GM18508 (cell line): ENCODE results near the gene SLC35D3.
"Not testable (repeated sequence)": the region's sequence is repeated elsewhere in the genome, so short reads cannot be mapped to it uniquely, and the experiment has no call there.

Source experiments
- ATAC-seq: cut with Tn5 transposase; IDR thresholded peaks from one replicate; pipeline ENCODE4 v1.9.1; 2021; ENCODE audit warnings: moderate number of reproducible peaks; ENCODE audit not compliant: insufficient read depth, unreplicated experiment

Gene SLC35D3

DNA sequence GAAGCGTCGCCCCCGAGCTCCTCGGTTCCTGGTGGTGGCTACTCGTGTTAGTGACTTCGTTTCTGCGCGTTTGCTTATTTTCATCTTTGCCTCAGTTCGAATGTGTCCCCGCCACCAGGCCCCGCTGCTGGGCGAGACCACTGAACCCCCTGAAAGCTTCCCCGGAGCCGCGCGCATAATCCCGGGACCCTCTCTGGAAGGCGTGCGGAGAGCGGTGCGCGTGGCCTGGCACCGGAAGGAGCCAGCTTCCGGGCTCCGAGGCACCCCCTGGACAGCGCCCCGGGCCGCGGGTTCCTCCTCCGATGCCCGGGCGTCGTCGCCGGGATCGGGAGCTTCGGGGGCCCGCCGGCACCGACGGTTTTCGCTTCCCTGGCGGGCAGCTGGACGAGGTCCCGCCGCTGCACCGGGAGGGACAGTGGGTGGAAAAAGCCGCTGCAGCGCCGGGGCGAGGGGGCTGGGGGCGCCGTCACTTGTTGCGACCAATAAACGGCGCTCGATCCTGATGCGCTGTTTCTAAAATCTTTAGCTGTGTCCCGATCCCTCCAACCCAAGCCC lies 643 bp upstream of the SLC35D3 start:
- ATAC-seq, result no peak

DNA sequence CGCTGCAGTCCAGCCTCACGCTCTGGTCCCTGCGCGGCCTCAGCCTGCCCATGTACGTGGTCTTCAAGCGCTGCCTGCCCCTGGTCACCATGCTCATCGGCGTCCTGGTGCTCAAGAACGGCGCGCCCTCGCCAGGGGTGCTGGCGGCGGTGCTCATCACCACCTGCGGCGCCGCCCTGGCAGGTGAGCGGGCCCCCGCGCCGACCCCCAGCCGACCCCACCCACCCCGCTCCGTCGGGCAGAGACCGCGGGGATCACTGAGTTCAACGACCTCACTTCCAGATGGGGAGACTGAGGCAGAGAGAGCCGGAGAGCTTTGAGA lies 545 bp downstream of the SLC35D3 start:
- ATAC-seq, result no peak

DNA sequence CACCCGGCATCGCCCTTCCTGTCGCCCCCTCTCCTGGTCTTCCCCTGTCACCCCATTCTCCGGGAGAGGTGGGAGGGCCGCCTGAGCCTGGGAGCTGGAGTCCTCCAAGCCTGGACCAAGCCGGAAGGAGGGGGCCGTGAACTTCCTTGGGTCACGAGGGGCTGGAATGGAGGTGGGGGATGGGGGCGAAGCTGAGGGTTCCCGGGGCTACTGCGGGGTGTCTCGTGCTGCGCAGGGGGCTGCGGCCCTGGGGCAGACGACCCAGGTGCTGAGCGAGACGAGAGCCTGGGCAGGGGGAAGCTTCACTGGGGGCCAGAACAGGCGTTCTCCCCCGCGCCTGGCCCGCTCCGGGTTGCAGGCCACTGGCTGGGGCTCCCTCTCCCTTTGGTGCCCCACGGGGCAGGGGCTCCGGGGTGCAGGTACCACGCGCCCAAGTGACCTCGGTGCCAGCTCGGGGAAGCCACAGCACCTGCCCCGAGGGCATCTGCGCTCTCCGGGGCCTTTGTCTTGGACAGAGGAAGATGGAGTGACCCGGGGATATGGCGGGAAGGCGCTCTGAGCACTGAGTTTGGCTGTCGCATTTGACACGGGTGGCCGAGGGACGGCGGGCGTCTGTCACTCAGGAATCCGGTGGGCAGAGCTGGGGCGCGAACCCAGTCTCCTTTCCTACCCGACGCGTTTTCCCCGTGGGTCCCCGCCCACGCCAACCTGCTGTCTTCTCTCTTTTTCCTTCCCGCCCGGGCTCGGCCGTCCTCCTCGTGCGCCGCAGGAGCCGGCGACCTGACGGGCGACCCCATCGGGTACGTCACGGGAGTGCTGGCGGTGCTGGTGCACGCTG lies 1.2 kb downstream of the SLC35D3 start:
- no peak for ATAC-seq

DNA sequence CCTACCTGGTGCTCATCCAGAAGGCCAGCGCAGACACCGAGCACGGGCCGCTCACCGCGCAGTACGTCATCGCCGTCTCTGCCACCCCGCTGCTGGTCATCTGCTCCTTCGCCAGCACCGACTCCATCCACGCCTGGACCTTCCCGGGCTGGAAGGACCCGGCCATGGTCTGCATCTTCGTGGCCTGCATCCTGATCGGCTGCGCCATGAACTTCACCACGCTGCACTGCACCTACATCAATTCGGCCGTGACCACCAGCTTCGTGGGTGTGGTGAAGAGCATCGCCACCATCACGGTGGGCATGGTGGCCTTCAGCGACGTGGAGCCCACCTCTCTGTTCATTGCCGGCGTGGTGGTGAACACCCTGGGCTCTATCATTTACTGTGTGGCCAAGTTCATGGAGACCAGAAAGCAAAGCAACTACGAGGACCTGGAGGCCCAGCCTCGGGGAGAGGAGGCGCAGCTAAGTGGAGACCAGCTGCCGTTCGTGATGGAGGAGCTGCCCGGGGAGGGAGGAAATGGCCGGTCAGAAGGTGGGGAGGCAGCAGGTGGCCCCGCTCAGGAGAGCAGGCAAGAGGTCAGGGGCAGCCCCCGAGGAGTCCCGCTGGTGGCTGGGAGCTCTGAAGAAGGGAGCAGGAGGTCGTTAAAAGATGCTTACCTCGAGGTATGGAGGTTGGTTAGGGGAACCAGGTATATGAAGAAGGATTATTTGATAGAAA lies 2.0 kb downstream of the SLC35D3 start:
- ATAC-seq, result no peak

DNA sequence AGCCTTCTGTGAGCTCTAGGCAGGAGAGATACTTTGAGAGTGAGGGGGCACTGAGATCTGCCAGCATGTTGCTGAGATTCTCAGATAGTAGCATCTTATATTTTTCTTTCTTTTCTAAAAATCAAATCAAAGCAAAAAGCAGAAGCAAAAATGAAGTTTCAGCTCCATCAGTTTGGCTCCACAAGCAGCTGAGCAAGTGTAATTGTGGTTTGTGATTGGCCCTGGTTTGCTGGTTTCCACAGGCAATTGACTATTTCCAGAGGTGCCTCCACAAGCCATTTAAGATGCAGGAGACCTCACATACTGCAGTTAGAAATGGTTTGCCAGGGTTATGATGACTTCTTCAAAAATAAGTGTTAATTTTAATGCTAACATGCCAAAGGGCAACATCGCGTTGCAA lies 4.3 kb downstream of the SLC35D3 start:
- no peak for ATAC-seq

DNA sequence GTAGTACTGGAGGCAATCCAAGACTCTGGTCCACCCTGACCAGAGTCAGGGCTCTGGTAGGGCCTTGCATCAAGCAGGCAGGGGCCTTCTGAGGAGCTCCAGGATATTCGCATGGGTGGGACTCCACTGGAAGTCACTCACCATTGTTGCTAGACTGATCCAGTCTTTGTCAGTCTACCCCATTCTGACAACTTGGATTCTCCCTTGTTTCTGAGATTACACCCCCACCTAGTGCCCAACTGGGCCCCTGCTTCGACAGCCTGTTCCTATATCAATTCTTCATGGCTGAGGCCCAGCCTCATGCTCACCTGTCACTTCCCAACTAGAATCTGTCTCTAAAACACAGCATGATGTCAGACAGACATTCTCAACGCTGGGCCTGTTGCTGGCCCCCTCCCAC lies 5.2 kb downstream of the SLC35D3 start:
- no peak for ATAC-seq

DNA sequence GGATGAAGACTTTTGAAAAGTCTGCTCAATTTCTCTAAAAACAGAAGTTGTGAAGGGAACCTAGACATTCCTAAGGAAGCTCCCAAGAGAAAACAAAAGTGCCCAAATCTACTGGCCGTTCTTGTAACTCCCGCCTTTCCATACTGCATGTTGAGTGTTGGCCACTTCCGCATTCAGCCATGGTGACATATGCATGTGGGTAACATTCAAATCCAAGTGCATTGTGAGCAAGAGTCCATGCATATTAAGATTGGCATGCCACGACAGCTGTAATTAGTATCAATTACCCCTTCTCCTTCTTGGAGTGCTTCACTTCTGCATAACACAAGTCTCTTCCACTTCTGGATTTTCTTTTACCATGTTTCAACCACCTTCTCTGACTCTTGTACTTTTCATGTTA lies 8.4 kb downstream of the SLC35D3 start:
- ATAC-seq, result no peak

DNA sequence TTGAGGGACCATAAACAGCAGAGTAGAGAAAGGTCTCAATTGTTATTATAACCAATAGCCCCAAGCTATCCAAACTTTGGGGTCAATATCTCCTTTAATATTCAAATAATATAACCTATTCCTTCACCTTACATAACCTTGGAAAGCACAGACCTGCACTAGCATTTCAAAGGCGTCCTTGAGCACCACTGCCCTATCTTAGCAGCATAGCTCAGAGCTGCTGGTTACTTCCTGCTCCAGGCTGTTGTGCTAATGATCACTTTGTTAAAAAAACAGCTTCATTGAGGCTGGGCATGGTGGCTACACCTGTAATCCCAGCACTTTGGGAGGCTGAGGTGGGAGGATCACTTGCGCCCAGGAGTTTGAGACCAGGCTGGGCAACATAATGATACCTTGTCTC lies 10.5 kb downstream of the SLC35D3 start:
- no peak for ATAC-seq

DNA sequence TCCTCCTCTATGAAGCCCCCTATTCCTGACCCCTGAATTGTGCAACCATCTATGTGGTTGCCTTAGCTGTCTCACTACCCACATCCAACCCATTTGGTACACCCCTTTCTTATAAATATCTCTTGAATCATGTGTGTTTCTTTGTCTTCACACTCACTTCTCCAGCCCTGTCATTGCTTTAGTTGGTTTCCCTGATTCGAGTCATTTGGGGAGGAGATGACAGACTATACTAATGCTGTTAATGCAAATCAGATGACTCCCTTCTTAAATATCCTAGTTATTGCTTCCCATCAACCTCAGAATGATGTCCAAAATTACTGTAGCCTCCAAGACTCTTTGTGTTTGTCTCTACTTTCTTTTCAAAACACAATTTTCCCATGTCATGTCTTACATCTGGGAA lies 23.0 kb downstream of the SLC35D3 start:
- ATAC-seq, result no peak

DNA sequence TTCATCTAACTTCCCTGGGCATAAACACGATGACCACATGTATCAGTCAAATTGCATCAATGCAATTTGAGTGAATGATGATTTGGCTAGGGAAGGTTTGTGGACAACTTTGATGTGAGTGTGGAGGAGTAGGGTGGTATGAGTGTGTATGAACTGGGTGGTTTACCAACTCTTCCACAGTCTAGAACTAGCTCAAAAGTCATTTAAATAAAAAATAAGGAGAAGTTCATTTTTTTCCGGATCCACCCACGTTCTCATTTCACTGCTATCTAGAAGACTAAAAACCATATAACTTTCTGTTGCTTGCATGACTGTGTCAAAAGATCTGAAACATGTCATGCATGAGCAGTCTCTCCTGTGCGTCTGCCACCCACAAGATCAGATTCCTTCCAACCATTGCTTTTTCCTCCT lies 23.6 kb downstream of the SLC35D3 start:
- ATAC-seq, result no peak

DNA sequence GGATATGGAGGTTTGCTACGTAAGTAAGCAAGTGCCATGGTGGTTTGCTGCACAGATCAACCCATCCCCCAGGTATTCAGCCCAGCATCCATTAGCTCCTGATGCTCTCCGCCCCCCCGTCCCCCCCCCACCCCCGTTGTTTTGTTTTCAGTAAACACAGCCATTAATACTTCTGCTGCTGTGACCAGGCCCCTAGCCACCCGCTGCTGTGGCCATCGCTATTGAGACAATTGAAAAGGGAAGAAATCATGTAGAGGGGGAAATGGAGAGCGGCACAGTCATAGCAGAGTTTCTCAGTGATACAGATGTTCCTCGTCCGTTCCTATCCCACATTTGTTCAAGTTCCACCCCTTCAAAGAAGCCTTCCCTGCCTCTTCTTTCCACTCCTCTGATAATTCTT lies 24.9 kb downstream of the SLC35D3 start:
- no peak for ATAC-seq

DNA sequence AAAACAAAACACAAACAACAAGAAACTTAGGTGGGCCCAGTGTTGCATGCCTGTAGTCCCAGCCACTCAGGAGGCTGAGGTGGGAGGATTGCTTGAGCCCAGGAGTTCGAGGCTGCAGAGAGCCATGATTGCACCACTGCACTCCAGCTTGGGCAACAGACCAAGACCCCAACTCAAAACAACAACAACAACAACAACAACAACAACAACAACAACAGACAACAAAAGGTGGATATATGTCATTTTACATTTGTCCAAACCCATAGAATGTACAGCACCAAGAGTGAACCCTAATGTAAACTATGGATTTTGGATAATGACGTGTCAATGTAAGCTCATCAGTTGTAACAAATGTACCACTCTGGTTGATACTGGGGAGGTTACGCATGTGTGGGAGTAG lies 27.9 kb downstream of the SLC35D3 start:
- ATAC-seq, result not testable (repeated sequence)

DNA sequence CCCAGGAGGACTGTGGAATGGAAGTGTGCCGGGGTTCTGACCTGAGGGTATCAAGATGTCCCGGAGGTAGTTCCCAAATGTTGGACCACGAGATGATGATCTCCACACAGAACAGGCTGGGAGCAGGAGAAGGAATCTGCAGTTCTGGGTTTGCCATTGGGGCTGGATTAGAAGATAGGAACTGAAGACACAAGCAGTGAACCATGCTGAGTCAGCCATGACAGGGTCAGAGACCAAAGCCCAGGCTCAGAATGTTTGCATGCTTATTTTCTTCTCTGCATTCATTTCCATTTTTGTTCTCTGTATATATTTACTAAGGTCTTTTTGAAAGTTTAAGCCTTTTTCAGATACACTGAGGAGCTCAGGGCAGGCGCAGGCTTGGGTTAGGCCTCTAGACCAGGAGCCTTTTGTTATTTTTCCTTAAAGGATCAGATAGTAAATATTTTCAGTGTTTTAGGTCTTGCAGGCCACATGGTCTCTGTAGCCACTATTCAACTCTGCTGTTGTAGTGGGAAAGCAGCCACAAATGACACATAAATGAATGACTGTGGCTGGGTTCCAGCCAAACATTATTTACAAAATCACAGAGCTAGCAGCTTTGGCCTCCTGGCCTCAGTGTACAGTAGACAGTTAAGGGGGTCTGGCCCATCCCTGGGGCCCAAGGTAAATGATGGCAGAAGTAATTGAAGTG lies 28.5 kb downstream of the SLC35D3 start:
- ATAC-seq, result no peak

DNA sequence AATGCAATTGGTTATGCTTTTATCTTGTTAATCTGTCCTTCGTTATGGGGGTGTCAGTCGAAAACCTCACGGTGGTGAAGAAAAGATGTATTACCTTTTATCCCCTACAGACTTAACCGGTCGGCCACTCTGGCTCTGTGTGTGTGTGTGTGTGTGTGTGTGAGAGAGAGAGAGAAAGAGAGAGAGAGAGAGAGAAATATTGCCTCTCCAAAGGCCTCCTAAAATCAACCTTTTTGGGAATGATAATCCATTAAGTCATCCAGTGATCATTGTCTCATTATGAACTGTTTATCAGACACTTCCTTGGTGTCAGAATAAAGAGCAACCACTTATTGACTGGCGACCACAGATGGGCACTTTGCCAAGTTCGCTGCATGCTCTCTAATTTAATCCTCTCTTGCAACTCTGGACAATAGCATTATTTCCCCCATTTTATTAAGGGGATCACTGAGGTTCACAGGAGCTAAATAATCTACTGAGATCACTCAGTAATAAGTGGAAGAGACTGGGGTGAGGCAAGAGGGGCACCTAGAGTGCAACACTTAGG lies 30.7 kb downstream of the SLC35D3 start:
- no peak for ATAC-seq

DNA sequence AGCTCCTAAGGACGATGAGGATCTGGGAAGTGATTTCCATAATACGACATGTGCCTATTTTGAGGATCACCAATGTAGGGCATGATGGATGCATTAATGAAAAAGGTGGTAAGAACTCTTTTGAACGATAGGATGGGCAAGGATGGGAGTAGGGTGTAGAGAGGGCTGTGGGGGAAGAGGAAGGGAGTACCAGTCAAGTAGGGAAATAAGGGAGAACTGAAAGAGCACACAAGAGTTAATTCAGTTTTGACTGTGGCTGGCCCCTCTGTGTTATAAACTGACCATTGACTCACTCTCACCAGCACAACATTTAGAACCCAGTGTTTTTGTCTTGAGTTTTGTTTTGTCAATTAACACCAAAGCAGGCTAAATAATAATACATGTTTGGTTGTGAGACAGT lies 33.0 kb downstream of the SLC35D3 start:
- ATAC-seq, result no peak

DNA sequence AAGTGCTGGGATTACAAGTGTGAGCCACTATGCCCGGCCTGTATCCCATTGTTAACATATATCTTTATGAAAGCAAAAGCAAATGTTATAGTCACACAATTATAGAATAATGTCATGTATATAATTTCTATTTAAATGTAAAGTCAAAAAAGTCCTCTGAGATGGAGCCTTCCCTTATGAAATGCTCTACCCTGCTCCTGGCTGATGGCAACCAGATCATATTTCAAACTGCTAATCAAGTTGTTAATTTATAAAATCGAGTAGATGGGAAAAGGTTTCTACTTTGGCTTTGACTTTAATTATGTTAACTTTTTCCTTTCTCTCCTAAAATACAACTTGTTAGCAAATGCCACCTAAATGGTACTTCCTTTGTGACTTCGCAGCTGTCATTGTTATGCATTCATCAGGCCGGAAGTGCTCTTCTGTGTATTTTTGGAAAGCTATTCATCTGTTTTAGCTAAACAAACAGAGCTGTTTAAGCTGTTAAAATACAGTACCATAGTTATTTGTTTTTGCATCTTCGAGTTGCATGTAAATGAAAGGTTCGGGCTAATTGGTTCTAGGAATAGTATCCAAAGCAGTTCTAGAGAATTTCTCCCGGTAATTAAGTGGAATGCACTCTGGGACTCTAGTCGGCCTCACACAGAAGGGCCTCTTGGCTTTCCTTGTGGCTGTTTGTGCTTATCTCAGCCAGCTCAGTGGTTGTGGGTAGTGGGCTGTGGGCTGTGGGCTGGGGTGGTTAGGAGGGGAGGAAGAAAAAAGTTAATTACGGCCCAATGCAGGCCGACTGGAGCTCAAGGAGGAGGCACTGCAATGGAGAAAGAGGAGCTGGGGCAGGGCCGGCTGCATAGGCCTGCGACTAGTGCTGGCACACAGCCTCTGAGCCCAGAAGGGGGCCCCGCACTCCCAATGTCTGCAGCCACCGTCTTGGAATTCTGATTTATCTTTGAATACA lies 34.8 kb downstream of the SLC35D3 start:
- ATAC-seq, result no peak

DNA sequence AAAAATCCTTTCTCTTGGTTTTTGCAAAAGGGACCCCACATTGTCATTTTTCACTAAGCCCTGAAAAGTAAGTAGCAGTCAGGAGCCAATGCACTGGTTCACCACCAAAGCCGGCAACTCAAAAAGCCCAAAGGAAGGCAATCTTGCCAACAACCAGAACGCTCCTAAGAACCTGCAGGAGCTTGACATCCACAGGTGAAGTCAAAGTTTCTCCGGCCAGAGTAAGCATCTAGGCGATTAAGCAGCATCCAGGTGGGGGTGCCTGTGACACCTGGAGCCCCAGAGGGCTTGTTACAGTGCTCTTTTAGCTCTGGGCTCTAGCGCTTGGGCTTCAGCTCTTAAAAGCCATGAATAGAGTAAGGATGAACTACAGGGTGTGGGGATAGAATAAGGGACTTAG lies 36.1 kb downstream of the SLC35D3 start:
- no peak for ATAC-seq

DNA sequence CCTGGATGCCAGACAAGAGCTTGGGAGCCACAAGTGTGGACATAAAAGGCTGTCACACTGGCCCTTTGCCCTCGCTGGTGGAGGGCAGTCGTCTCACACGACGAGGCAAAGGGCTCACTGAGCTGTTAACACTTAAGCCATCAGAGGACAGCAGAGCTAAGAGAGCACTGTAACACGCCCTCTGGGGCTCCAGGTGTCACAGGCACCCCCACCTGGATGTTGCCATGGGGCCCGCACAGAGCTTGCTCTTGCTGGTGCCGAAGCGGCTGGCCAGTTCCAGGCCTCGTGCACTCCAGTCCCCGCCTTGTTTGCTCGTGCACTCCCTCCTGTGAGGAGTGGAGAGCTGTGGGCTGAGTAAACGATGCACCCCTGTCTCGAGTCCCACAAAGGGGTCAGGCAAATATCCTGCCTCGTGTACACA lies 37.4 kb downstream of the SLC35D3 start:
- ATAC-seq, result no peak

DNA sequence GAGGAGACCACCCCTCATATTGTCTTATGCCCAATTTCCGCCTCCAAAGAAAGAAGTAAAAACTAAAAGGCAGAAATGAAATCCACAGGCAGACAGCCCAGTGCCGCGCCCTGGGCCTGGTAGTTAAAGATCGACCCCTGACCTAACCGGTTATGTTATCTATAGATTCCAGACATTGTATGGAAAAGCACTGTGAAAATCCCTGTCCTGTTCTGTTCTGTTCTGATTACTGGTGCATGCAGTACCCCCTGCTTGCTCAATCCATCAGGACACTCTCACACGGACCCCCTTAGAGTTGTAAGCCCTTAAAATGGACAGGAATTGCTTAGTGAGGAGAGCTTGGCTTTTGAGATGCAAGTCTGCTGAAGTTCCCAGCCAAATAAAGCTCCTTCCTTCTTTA lies 37.8 kb downstream of the SLC35D3 start:
- ATAC-seq, result not testable (repeated sequence)

DNA sequence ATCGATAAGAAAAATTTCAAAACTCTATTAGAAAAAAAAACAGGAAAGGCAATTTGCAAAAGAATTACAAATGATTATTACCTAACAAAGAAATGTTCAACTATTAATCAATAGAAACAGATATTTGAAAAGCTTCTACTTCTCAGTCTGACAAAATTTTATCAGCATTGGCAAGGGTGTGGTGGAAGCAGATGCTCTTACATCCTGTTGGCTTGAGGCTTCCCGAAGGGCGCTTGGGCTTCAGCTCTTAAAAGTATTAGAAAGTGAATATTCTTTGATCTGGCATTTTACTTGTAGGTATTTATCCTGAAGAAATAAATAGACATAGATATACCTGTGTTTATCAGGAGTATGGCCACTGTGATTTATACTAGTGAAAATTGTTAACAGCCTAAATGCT lies 38.7 kb downstream of the SLC35D3 start:
- no peak for ATAC-seq
